Measurements from ENCODE around the gene CCDC134. TPM values are rescaled to one million over a fixed set of nuclear protein-coding genes. Genes with fewer than 3 reads are reported as not detected.

Gene CCDC134
- total and polyA plus RNA-seq, 9 of the 15 experiments (the other 6 are each of a cell fraction or from before 2014, with no cell fraction given), result 0.56 to 11.9 (median 5.3) TPM

GRCh38 chr22:41815716-41816115 lies 15.2 kb downstream of the CCDC134 start:
- DNase-seq (ENCODE audit: extremely low read depth in 1 of 4, low spot score in 3 of 4) (no peak), ATAC-seq (no peak), FAIRE-seq (no peak)
- Histone ChIP-seq H3K4me1 (replicated peaks in 1 of 2; ENCODE audit: control insufficient read depth in 2 of 2, insufficient read depth in 2 of 2, low read length in 2 of 2) (no peaks in the 10 kb centered on the region; a peak in 1 of 5 replicates), H3K4me2 (ENCODE audit: insufficient read depth, low read length) (no peak overlapping the region), H3K27ac (ENCODE audit: extremely low read depth, low read depth, low read length) (no peak overlapping the region), H3K79me2 (ENCODE audit: control insufficient read depth, insufficient read depth, low read length) (no peaks in the 10 kb centered on the region), H4K20me1 (replicated peaks; ENCODE audit: control insufficient read depth, insufficient read depth, low read length) (no peaks in the 10 kb centered on the region), H3K36me3 (ENCODE audit: control insufficient read depth, insufficient read depth, low read length) (peaks cover 48% of the 10 kb centered on the region; the same call in 2 of the 3 replicates), H3K9me1 (ENCODE audit: control insufficient read depth, insufficient read depth, low read length) (peaks cover 5% of the 10 kb centered on the region), H2AFZ (ENCODE audit: low read depth, low read length) (no peak overlapping the region), H3K27me3 (ENCODE audit: control insufficient read depth in 2 of 2, insufficient read depth in 2 of 2, low read length in 2 of 2) (no peaks in the 10 kb centered on the region), H3K4me3 (no peak overlapping the region), H3K9ac (ENCODE audit: insufficient read depth in 1 of 2, low read depth in 2 of 2, low read length in 2 of 2) (no peak overlapping the region), H3K9me3 (replicated peaks; ENCODE audit: control insufficient read depth, insufficient read depth, low read depth, low read length) (no peaks in the 10 kb centered on the region)
- BruUV-seq (replicated peaks), result no TSS peak
- POLR2A ChIA-PET, result interaction anchor here (1.5 kb wide), 1 partner anchor 16 kb away, joined by 4 read pairs; the partner anchor contains the start of gene CCDC134
- WGBS (ENCODE audit: insufficient coverage, low coverage, missing lambda C conversion rate), result 95% methylated on average over 3 of the region's 3 CpGs
- in situ Hi-C loops (cut with MboI) (no loop called here), intact Hi-C loops (cut with micrococcal nuclease) (no loop called here)
- CTCF ChIA-PET (ENCODE audit: low intra/inter-chr PET ratio), result no interaction called here
- TF ChIP-seq RUNX1 (IDR thresholded peaks at IDR 0.05; ENCODE audit: low read depth), result no peak
- no peak for TF ChIP-seq STAG1 (CRISPR knock-in tag; IDR thresholded peaks at IDR 0.05; ENCODE audit: borderline replicate concordance)
- TF ChIP-seq STAT6 (CRISPR knock-in tag; IDR thresholded peaks at IDR 0.05), result no peak
- TF ChIP-seq NR2C1 (IDR thresholded peaks at IDR 0.05), result no peak
- TF ChIP-seq NR2C1 (tag; IDR thresholded peaks at IDR 0.05), result no peak
- no peak for TF ChIP-seq ZNF77 (CRISPR knock-in tag; IDR thresholded peaks at IDR 0.05)
- TF ChIP-seq CREB5 (CRISPR knock-in tag; IDR thresholded peaks at IDR 0.05), result no peak
- no peak for TF ChIP-seq AFF4 (CRISPR knock-in tag; IDR thresholded peaks at IDR 0.05)
- no peak for TF ChIP-seq YBX1 (IDR thresholded peaks at IDR 0.05)
- no peak for TF ChIP-seq HDAC3 (IDR thresholded peaks at IDR 0.05; ENCODE audit: borderline replicate concordance, partially characterized antibody)
- no peak for TF ChIP-seq PCBP2 (IDR thresholded peaks at IDR 0.05; ENCODE audit: low read depth, low read length, poor library complexity, severe bottlenecking)
- TF ChIP-seq SAFB2 (IDR thresholded peaks at IDR 0.05; ENCODE audit: borderline replicate concordance, low read depth, low read length, severe bottlenecking), result no peak
- no peak for TF ChIP-seq ZNF57 (CRISPR knock-in tag; IDR thresholded peaks at IDR 0.05)

Measured in K562 (cell line).